Activated T-cell treated with anti-CD3 and anti-CD28 coated beads, Interleukin-2, amount 50 U/mL, for 4 hours (primary cell): ENCODE results near the gene DDI2. TPM values are rescaled to one million over a fixed set of nuclear protein-coding genes. Genes with fewer than 3 reads are reported as not detected.

ENCODE experiments used
- ATAC-seq, 2 donors: fragments of 200-7000 bp; cut with Tn5 transposase; one replicate each; pipeline ENCODE4 v1.10.0; 2021
- DNase-seq: peaks from one replicate; pipeline ENCODE4 v3.0.0-alpha.2; 2020
- H3K27me3 Mint-ChIP-seq: one replicate; pipeline ENCODE4 v1.8.0; 2021; ENCODE audit warnings: low read depth, mixed read lengths
- H3K36me3 Mint-ChIP-seq: one replicate; pipeline ENCODE4 v1.8.0; 2022; ENCODE audit warnings: mixed read lengths; ENCODE audit not compliant: insufficient read depth
- H3K4me1 Mint-ChIP-seq: one replicate; pipeline ENCODE4 v1.8.0; 2021; ENCODE audit warnings: low read depth, mixed read lengths
- H3K4me3 Mint-ChIP-seq: one replicate; pipeline ENCODE4 v1.8.0; 2021; ENCODE audit warnings: mild to moderate bottlenecking, moderate library complexity, mixed read lengths
- H3K9me3 Mint-ChIP-seq: one replicate; pipeline ENCODE4 v1.8.0; 2021; ENCODE audit warnings: mixed read lengths
- total RNA-seq, 3 donors: library from RNA; stranded (reverse); gene quantifications; one replicate each; pipeline ENCODE4 v1.2.1, GENCODE V29; 2021

DDI2 gene
- total RNA-seq, 3 donors from 2014 or later: 50.1 to 65.4 (median 58.2) TPM

DNA sequence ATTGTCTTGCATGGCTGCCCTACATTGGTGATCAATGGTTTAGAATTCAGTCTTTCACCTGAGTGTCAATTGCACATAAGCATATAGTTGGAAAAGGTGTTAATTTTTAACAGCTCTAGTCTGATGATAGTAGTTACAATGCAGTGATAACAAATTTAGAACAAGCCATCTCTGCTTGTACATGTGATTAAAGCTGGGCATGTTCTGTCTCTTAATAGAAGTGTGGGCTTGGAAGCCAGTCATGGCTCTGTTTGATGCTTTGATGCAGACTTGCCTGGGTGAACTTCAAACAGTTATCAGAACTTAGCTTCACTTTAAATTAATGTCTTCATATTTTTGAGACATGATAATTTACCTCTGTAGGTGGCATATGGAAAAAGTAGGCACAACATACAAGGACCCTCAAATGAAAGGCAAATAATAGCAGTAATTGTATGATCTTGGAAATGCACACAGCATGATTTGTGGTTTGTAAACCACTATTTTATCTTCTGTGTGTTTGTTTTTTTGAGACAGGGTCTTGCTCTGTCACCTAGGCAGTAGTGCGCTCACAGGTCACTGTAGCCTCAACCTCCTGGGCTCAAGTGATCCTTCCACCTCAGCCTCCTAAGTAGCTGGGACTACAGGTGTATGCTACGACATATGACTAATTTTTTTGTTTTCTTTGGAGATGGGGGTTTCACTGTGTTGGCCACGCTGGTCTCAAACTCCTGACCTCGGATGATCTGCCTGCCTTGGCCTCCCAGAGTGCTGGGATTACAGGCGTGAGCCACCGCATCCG lies 3.8 kb downstream of the DDI2 start:
- no peaks in the 10 kb centered on the region for H3K27me3 Mint-ChIP-seq
- no peak for ATAC-seq
- DNase-seq: no peak
- H3K4me1 Mint-ChIP-seq: peaks cover 67% of the 10 kb centered on the region
- H3K36me3 Mint-ChIP-seq: peaks cover 14% of the 10 kb centered on the region
- H3K9me3 Mint-ChIP-seq: no peaks in the 10 kb centered on the region
- peak overlapping the region; percentile 47 for H3K4me3 Mint-ChIP-seq

DNA sequence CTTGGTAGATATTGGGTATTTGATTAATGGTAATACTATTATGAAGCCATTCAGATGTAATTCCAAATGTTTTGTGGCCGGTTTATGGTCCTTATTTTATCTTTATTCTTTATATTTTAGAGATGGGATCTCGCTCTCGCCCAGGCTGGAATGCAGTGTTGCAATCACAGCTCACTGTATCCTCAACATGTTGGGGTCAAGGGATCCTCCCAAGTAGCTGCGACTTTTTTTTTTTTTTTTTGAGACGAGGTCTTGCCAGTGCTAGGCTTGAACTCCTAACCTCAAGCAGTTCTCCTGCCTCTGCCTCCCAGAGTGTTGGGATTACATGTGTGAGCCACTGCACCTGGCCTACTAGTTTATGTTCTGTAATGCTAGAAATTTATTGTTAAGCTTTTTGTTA lies 4.7 kb downstream of the DDI2 start:
- H3K36me3 Mint-ChIP-seq: peaks cover 20% of the 10 kb centered on the region
- no peaks in the 10 kb centered on the region for H3K27me3 Mint-ChIP-seq
- ATAC-seq (no peak), DNase-seq (no peak)
- H3K9me3 Mint-ChIP-seq: no peaks in the 10 kb centered on the region
- no peak overlapping the region for H3K4me3 Mint-ChIP-seq
- peaks cover 65% of the 10 kb centered on the region for H3K4me1 Mint-ChIP-seq

DNA sequence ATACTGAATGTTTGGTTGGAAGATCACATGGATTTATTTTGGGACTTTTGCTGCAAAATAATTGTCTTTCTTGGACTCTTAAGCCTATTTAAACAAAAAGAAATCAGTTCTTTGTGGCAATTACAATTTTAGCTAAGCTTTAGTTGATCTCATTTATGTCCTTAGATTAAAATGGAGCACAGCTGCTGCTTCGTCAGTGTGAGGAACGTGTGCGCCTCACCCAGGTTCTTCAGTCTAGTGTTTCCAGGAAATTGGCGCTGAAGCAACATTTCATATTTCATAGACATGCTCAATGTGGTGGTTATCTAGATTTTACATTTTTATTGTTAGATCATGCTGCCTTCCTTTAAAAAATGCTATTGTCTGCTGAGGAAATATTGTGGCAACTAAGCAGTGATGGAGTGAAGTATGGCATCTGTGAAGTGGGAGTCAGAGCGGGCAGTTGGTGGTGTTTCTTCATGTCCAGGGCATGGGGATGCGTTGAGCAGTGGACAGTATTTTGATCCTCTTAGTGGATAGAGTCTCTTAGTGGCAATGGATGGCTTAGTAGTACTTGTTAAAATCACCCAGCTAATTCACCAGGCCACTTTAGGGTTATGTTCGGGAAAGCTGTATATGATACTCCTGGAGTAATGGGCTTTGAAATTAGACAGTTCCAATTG lies 5.6 kb downstream of the DDI2 start:
- Mint-ChIP-seq H3K4me1 (peaks cover 71% of the 10 kb centered on the region), H3K27me3 (no peaks in the 10 kb centered on the region), H3K36me3 (peaks cover 20% of the 10 kb centered on the region), H3K4me3 (no peak overlapping the region), H3K9me3 (no peaks in the 10 kb centered on the region)
- DNase-seq (no peak), ATAC-seq (no peak)

DNA sequence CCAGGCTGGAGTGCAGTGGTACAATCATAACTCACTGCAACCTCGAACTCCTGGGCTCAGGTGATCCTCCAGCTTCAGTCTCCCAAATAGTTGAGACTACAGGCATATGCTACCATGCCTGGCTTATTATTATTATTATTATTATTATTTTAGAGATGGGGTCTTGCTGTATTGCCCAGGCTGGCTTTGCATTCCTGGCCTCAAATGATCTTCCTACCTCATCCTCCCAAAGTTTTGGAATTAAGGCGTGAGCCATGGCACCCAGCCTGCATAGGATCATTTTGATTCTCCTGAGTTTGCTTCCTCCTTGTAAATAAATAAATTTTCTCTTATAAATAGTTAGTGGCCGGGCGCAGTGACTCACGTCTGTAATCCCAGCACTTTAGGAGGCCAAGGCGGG lies 6.2 kb downstream of the DDI2 start:
- DNase-seq (no peak), ATAC-seq (no peak)
- Mint-ChIP-seq H3K4me3 (no peak overlapping the region), H3K27me3 (no peaks in the 10 kb centered on the region), H3K4me1 (peaks cover 72% of the 10 kb centered on the region), H3K9me3 (no peaks in the 10 kb centered on the region), H3K36me3 (peaks cover 20% of the 10 kb centered on the region)

DNA sequence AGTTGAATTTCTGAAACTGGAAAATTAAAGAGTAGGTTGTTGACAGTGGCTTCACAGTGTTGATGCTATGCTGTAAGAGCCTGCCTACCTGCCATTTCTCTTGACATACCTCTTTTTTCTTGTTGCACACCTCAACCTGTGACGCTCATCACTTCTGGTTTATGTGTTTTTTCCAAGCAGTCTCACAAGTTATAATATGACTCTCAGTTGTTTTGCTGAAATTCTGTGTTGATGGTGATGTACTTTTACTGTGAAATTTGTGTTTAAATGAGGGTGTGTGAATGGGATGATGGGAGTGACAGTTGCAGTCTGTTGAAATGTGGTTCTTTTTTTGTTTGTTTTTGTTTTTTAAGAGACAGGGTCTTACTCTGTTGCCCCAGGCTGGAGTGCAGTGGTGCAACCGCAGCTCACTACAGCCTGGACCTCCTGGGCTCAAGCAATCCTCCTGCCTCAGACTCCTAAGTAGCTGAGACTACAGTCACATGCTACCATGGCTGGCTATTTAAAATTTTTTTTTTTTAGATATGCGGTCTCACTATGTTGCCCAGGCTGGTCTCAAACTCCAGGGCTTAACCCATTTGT lies 7.0 kb downstream of the DDI2 start:
- Mint-ChIP-seq H3K27me3 (no peaks in the 10 kb centered on the region), H3K4me3 (no peak overlapping the region), H3K9me3 (no peaks in the 10 kb centered on the region), H3K36me3 (peaks cover 21% of the 10 kb centered on the region), H3K4me1 (peaks cover 66% of the 10 kb centered on the region)
- DNase-seq (no peak), ATAC-seq (no peak)

DNA sequence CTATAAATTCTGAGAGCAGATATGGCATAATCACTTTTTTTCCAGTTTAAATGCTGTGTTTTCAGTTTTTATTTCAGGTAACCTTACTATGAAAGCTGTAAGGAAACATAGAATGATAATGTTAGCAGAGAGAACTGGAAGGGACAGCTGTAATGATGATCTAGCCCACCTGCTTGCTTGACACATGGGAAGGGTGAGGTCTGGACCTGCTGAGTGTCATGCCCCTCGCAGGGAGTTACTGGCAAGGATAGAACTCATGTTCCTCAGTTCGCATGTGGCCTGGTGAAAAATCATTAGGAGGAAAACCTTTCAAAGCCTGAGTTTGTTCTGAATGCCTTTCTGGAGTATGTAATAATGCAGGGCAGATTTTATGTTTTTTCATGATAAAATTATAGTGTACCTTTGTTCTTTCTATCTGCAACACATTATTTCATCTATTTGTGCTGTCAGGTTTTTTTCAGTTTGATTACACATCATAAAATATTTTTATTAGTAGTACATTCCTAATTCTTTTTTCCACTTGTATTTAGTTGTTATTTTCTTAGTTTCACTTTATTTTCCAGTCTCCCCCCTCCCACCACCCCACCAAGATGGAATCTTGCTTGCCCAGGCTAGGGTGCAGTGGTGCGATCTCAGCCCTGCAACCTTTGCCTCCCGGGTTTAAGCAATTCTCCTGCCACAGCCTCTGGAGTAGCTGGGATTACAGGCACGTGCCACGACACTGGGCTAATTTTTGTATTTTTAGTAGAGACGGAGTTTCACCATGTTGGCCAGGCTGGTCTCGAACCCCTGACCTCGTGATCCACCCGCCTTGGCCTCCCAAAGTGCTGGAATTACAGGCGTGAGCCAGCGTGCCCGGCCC lies 8.0 kb downstream of the DDI2 start:
- Mint-ChIP-seq H3K4me3 (no peak overlapping the region), H3K4me1 (peaks cover 58% of the 10 kb centered on the region), H3K36me3 (peaks cover 26% of the 10 kb centered on the region), H3K27me3 (no peaks in the 10 kb centered on the region), H3K9me3 (no peaks in the 10 kb centered on the region)
- no peak for DNase-seq
- ATAC-seq: no peak

DNA sequence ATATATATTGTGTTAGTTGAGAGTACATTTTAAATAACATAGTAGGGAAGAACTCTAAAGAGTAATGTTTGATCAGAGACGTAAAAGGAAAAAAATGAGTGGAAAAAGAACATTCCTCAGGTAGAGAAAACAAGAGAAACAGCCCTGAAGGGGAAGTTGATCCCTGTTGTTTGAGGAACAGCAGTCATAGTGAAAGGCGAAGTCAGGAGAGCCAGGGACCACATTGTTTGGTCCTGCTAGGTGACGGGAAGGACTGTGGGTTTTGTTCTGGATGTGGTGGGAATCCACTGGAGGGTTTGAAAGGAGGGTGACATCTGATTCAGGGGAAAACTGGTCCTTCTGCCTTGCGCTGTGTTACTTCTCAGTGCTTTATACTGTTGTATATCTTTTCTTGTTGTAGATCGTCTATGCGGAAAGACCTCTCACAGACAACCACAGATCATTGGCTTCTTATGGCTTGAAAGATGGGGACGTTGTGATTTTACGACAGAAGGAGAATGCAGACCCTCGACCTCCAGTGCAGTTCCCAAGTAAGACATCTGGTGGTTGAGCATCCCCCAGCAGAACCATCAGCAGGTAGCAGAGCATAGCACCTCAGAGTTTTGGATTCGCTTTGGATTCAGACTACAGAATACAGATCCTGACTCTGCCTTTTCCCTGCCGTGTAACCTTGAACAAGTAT lies 9.2 kb downstream of the DDI2 start:
- ATAC-seq (no peak), DNase-seq (no peak)
- peaks cover 48% of the 10 kb centered on the region for H3K4me1 Mint-ChIP-seq
- H3K36me3 Mint-ChIP-seq: peaks cover 32% of the 10 kb centered on the region
- H3K9me3 Mint-ChIP-seq: no peaks in the 10 kb centered on the region
- H3K27me3 Mint-ChIP-seq: no peaks in the 10 kb centered on the region
- no peak overlapping the region for H3K4me3 Mint-ChIP-seq

DNA sequence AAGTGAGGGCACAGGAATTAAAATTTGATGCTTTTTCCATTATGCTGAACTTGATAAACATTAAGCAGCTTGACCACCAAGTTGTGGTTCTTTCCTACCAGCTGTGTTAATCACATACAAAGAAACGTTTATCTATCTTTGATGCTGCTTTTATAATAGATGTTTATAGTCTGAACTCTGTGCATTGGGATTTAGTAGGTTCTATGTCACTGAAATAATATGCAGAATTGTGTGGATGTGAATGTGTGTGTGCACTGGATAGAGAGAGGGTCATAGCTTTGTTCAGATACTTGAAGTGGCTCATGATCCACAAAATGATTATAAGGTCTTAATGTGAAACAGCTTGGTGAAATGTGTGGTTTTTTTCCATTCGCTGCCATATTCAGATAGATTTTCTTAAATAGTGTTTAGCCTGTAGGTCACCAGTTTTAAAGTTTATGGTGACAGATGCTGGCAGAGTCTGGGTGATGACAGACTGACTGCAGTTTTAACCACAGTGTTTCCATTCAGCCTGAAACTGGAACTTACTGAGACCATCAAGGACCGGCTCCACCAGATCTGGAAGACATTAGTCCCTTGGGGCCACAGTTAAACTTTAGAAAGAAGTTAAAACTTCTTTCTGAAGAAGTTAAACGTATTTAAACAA lies 10.2 kb downstream of the DDI2 start:
- peaks cover 39% of the 10 kb centered on the region for H3K4me1 Mint-ChIP-seq
- no peak for ATAC-seq
- no peak for DNase-seq
- no peaks in the 10 kb centered on the region for H3K27me3 Mint-ChIP-seq
- H3K36me3 Mint-ChIP-seq: peaks cover 35% of the 10 kb centered on the region
- H3K9me3 Mint-ChIP-seq: no peaks in the 10 kb centered on the region
- H3K4me3 Mint-ChIP-seq: no peak overlapping the region

DNA sequence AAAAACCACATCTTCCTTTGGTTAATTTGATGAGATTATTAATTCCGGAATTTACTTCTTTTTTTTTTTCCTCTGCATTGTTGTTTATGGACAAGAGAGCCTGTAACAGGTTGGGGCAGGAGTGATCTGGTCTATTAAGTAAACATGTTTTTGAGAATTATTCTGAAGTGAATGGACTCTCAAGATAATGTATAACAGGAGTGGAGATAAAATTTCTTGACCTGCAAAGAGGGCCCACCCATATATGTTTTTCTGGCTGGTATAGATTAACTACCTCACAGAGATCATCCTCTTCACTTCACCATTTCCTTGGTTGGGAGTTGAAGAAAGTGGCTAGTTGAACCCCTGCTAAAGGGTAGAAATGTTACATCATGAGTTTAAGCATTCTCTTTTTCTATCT lies 10.7 kb downstream of the DDI2 start:
- H3K27me3 Mint-ChIP-seq: no peaks in the 10 kb centered on the region
- ATAC-seq (no peak), DNase-seq (no peak)
- H3K36me3 Mint-ChIP-seq: peaks cover 32% of the 10 kb centered on the region
- no peaks in the 10 kb centered on the region for H3K9me3 Mint-ChIP-seq
- H3K4me3 Mint-ChIP-seq: no peak overlapping the region
- H3K4me1 Mint-ChIP-seq: peaks cover 34% of the 10 kb centered on the region

DNA sequence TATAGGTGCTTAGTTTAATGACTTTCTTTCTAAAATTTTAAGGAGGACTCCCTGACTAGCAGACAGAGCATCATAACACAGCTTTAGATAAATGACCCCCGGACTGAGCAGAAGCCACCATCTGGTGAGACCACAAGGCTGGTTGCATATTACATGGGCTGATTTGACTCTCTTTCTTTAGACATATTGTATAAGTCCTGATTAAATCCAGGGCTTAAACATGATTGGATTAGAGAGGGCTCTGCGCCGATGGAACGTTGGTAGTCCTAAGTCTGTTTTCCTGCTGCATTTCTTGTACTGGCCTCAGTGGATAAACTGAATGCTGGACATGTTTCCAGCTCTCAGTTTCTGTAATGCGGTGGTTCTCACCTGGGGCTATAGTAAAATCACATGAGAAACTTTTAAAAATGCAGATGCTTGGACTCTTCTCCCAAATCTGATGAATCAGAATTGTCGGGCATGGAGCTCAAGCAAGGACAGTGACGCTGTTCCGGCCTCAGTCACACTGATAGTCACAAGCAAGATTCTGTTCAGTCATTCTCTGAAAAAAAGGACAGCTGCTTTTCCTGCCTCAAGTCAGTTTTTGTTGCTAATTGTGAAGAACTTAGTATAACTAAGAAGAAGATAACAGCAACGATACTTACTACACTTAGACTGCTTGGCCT lies 16.6 kb downstream of the DDI2 start:
- H3K9me3 Mint-ChIP-seq: no peaks in the 10 kb centered on the region
- no peaks in the 10 kb centered on the region for H3K4me1 Mint-ChIP-seq
- DNase-seq: no peak
- peaks cover 49% of the 10 kb centered on the region for H3K36me3 Mint-ChIP-seq
- no peaks in the 10 kb centered on the region for H3K27me3 Mint-ChIP-seq
- ATAC-seq: no peak
- no peak overlapping the region for H3K4me3 Mint-ChIP-seq

DNA sequence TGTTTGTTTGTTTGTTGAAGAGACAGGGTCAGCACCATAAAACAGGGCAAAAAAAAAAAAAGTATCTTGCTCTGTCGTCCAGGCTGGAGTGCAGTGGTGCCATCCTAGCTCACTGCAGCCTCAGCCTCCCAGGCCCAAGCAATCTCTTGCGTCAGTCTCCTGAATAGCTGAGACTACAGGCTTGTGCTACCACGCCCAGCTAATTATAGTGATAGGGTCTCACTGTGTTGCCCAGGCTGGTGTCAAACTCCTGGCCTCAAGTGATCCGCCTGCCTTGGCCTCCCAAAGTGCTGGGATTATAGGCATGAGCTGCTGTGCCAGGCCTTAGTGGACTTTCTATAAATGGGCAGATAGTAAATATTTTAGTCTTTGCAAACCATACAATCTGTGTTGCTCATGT lies 19.2 kb downstream of the DDI2 start:
- H3K36me3 Mint-ChIP-seq: peaks cover 41% of the 10 kb centered on the region

DNA sequence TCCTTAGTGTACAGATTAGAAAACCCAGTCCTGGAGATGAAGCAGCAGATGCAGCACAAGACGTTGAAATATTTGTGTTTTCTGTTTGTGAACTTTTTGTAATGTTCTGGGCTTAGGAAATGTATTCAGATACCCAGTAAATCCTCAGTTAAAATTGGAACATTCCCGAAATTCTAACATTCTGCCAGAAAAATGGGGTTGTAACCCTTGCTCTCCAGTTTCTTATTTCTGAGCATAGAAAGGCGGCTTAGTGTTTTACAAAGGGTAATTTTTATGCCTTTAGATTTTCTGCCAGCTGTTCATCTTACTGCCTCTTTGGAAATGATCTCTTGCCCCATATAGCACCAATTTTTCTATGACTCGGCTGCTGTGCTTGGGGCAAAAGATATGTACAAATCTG lies 20.6 kb downstream of the DDI2 start:
- ATAC-seq: no peak
- no peak for DNase-seq
- Mint-ChIP-seq H3K9me3 (no peaks in the 10 kb centered on the region), H3K4me1 (no peaks in the 10 kb centered on the region), H3K36me3 (peaks cover 44% of the 10 kb centered on the region), H3K27me3 (no peaks in the 10 kb centered on the region), H3K4me3 (no peak overlapping the region)

More for the DNA sequence above, 19.2 kb downstream of the DDI2 start:
- H3K4me1 Mint-ChIP-seq: no peaks in the 10 kb centered on the region
- no peaks in the 10 kb centered on the region for H3K9me3 Mint-ChIP-seq
- ATAC-seq: no peak
- H3K4me3 Mint-ChIP-seq: no peak overlapping the region
- no peak for DNase-seq
- H3K27me3 Mint-ChIP-seq: no peaks in the 10 kb centered on the region

DNA sequence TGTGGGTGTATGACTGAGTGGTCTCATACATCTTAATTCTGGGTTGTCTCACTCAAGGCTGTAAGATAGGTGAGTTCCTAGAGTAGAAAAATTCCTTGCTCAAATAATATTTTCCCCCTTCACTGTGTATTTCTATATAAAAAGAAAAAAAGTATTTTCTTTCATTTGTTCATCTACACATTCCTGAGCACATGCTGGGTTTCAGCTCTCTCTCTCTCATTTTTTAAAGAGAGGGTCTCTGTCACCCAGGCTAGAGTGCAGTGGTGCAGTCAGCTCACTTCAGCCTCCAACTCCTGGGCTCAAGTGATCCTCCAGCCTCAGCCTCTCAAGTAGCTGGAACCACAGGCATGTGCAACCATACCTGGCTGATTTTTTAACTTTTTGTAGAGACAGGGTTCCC lies 22.0 kb downstream of the DDI2 start:
- H3K36me3 Mint-ChIP-seq: peaks cover 48% of the 10 kb centered on the region
- no peak overlapping the region for H3K4me3 Mint-ChIP-seq
- no peaks in the 10 kb centered on the region for H3K9me3 Mint-ChIP-seq
- DNase-seq (no peak), ATAC-seq (no peak)
- no peaks in the 10 kb centered on the region for H3K27me3 Mint-ChIP-seq
- no peaks in the 10 kb centered on the region for H3K4me1 Mint-ChIP-seq
